ENCODE data around the gene USF2.
A peak's percentile ranks its signal among the peaks of the same experiment; 100 is the strongest.

- no peak for TF ChIP-seq CTCF (IDR thresholded peaks at IDR 0.05)
- TF ChIP-seq POLR2A (IDR thresholded peaks at IDR 0.05), result no peak
- TF ChIP-seq POLR2AphosphoS5 (IDR thresholded peaks at IDR 0.05), result peak in 1 of 3 donors; percentile 28
These were observed 1.4 kb upstream of the USF2 start for GRCh38 chr19:35267353-35267817.
